Stimulated activated CD8-positive, alpha-beta memory T cell treated with anti-CD3 and anti-CD28 coated beads, Interleukin-2, amount 100 ng/mL, for 48 hours (primary cell): ENCODE data around the gene CACNA2D3.

Source experiments
- DNase-seq, 2 donors: peaks; one replicate each; pipeline ENCODE4 v3.0.0-alpha.2; 2020; ENCODE audit warnings: low read depth in 2 of 2

Gene CACNA2D3

GRCh38 chr3:54374214-54374852 is 252.0 kb downstream of the CACNA2D3 start:
- no peak for DNase-seq

GRCh38 chr3:54376142-54376807 is 253.9 kb downstream of the CACNA2D3 start:
- DNase-seq, result no peak

- no peak for DNase-seq
Observed at GRCh38 chr3:54376939-54377578, 254.7 kb downstream of the CACNA2D3 start.

- DNase-seq, result no peak
Observed at GRCh38 chr3:54378184-54378583, 255.8 kb downstream of the CACNA2D3 start.

- DNase-seq, result no peak
Observed at GRCh38 chr3:54384279-54384678, 261.9 kb downstream of the CACNA2D3 start.

- DNase-seq, result no peak
Observed at GRCh38 chr3:54390582-54390981, 268.2 kb downstream of the CACNA2D3 start.

- no peak for DNase-seq
Observed at GRCh38 chr3:54393150-54393549, 270.8 kb downstream of the CACNA2D3 start.

- DNase-seq, result no peak
Observed at GRCh38 chr3:54408328-54408727, 286.0 kb downstream of the CACNA2D3 start.

GRCh38 chr3:54421943-54422342 is 299.6 kb downstream of the CACNA2D3 start:
- DNase-seq, result no peak

- no peak for DNase-seq
Observed at GRCh38 chr3:54424292-54424691, 301.9 kb downstream of the CACNA2D3 start.

GRCh38 chr3:54426381-54426780 is 304.0 kb downstream of the CACNA2D3 start:
- DNase-seq, result no peak

GRCh38 chr3:54427501-54427900 is 305.1 kb downstream of the CACNA2D3 start:
- no peak for DNase-seq

GRCh38 chr3:54427941-54428871 is 305.9 kb downstream of the CACNA2D3 start:
- peak; percentile 2 to 17 for DNase-seq

- DNase-seq, result no peak
Observed at GRCh38 chr3:54432975-54433374, 310.6 kb downstream of the CACNA2D3 start.

- DNase-seq, result no peak
Observed at GRCh38 chr3:54433846-54434245, 311.5 kb downstream of the CACNA2D3 start.

GRCh38 chr3:54434756-54435155 is 312.4 kb downstream of the CACNA2D3 start:
- DNase-seq, result no peak

GRCh38 chr3:54437271-54437670 is 314.9 kb downstream of the CACNA2D3 start:
- no peak for DNase-seq

GRCh38 chr3:54443561-54444161 is 321.3 kb downstream of the CACNA2D3 start:
- DNase-seq, result no peak

GRCh38 chr3:54445630-54446029 is 323.3 kb downstream of the CACNA2D3 start:
- no peak for DNase-seq

GRCh38 chr3:54447427-54447826 is 325.1 kb downstream of the CACNA2D3 start:
- DNase-seq, result no peak

- no peak for DNase-seq
Observed at GRCh38 chr3:54454806-54455205, 332.5 kb downstream of the CACNA2D3 start.

GRCh38 chr3:54458357-54458756 is 336.0 kb downstream of the CACNA2D3 start:
- no peak for DNase-seq
